8988T (cell line): ENCODE results near the gene ZNF808.
A peak's percentile ranks its signal among the peaks of the same experiment; 100 is the strongest.
"Not testable (repeated sequence)": the region's sequence is repeated elsewhere in the genome, so short reads cannot be mapped to it uniquely, and the experiment has no call there.

Experiments
- DNase-seq: peaks from one replicate; pipeline ENCODE4 v3.0.0; 2011

The ZNF808 gene

DNA sequence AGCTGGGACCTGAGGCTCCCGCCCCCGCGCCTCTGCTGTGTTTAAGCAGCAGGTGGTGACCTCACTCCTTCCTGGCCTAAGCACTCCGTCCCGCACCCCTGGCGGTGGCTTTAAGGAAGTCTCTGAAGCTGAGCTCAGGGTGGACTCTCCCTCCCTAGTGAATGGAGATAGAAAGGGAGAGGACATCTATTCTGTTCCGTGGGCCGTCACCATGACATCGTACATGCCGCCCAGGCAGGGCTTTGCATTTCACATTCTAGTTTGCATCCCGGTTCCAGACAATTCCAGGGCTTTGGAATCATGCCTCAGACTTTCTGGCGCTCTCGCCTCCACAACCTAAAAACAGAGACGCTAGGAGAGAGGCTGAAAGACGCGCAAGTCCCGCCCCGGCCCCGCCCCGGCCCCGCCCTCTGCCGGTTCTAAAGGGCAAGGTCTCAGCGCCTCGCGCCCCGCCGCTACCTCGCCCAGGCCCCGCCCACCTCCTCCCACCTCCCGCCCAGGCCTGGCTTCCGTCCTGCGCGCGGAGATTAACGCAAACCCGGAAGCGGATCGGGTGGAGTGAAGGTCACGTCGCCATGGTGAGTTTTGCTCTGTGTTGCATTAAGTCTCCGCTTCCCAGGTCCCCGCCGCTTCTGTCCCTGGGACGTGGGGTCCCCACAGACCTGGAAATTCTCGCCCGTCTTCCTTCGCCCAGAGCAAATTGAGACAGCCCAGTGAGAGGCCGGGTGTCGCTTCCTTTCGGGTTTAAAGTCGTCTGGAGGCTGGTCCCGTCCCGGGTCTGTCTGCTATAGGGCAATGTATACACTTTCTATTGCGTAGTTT, at the start of gene ZNF808:
Gene ZNF808 (plus strand): TSS at position 535 of the 822 bp plus-strand sequence. CDS start 15,617 bp downstream, outside the sequence.
- DNase-seq: peak; percentile 60

DNA sequence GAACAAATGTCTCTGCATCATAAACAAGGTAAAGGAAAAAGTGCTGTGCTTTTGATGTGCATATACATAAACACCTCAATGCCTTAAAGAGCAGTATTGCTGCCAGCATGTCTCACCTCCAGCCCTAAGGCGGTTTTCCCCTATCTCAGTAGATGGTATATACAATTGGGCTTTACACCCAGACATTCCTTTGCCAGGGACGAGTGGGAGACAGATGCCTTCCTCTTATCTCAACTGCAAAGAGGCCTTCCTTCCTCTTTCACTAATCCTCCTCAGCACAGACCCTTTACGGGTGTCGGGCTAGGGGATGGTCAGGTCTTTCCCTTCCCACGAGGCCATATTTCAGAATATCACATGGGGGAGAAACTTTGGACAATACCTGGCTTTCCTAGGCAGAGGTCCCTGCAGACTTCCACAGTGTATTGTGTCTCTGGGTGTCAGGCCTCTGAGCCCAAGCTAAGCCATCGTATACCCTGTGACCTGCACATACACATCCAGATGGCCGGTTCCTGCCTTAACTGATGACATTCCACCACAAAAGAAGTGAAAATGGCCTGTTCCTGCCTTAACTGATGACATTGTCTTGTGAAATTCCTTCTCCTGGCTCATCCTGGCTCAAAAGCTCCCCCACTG, 43.2 kb upstream of the ZNF808 start:
- not testable (repeated sequence) for DNase-seq

DNA sequence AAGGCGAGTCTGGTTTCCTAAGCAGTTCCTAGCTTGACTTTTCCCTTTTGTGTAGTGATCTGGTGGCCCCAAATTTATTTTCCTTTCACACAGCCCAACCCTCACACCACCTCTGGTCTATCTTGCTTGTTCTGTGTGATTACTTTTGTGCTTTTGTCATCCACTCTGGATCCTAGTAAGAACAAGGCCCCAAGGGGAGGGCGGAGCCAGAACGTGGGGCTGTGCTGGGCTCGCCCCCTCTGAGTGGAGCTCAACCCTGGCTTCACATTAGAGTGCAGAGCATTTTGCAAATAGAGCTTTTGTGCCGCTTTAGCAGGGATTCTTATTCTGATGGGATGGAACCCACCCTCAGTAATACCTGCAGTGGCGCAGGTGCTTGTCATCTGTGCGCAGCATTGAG, 42.4 kb upstream of the ZNF808 start:
- not testable (repeated sequence) for DNase-seq

DNA sequence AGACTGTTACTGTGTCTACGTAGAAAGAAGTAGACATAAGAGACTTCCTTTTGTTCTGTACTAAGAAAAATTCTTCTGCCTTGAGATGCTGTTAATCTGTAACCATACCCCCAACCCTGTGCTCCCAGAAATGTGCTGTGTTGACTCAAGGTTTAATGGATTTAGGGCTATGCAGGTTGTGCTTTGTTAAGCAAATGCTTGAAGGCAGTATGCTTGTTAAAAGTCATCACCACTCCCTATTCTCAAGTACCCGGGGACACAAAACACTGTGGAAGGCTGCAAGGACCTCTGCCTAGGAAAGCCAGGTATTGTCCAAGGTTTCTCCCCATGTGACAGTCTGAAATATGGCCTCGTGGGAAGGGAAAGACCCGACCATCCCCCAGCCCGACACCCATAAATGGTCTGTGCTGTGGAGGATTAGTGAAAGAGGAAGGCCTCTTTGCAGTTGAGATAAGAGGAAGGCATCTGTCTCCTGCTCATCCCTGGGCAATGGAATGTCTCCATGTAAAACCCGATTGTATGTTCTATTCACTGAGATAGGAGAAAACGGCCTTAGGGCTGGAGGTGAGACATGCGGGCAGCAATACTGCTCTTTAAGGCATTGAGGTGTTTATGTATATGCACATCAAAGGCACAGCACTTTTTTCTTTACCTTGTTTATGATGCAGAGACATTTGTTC, 41.8 kb upstream of the ZNF808 start:
- DNase-seq: not testable (repeated sequence)

DNA sequence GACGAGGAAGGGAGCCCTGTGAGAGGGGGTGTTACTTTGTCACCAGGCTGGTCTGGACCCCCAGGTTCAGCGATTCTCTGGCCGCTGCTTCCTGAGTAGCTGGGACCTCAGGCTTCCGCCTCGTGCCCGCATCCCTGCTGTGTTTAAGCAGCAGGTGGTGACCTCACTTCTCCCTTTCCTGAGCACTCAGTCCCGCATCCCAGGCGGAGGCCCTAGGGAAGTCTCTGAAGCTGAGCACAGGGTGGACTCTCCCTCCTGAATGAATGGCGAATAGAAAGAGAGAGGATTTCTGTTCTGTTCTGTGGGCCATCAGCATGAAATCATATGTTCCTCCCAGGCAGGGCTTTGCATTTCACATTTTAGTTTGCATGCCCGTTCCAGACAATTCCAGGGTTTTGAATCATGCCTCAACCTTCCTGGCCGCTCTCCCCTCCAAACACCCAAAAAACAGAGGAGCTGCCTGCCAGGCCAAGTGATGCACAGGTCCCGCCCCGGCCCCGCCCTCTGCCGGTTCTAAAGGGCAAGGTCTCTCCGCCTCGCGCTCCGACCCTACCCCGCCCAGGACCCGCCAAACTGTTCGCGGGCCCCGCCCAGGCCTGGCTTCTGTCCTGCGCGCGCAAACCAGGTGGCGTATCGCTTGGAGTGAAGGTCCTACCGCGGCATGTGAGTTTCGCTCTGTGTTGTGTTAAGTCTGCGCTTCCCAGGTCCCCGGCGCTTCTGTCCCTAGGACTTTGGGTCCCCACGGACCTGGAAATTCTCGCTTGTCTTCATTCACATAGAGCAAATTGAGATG, 35.1 kb upstream of the ZNF808 start:
- no peak for DNase-seq

DNA sequence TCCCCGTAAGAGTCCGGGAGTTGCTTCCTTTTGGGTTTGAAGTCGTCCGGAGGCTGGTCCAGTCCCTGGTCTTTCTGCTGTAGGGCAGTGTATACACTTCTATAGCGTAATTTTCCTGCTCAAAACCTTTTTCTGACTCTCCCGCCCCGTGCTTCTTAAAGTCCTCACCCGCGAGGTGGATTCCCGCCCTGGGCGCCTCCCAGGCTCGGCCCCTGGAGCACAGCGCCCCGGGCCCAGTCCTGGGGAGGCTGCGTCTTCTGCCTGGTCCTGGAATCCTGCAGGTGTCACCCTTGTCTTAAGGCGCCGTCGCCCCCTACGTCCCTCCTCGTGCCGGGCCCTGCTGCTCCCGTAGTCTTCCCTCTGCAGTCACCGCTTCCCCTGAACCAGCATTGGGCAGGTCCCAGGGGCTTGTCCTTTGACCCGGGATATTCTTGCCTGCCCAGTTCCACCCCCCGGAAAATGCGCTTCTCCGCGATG, 34.4 kb upstream of the ZNF808 start:
- no peak for DNase-seq

DNA sequence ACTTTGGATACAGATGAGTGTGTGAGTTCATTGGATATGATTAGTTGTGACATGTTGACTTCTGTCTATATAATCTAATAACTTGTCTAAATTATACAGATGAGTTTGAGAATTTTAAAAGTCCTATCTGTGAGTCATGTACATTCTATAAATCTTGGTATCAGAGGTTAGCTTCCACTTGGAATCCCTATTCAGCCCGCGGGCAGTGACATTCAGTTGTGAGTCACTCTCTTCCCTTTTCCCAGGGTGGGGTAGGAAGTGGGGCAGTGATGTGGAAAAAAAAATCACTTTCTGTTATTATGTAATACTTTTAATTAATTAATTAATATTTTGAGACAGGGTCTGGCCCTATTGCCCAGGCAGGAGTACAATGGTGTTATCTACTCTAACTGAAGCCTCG, 33.0 kb upstream of the ZNF808 start:
- no peak for DNase-seq

DNA sequence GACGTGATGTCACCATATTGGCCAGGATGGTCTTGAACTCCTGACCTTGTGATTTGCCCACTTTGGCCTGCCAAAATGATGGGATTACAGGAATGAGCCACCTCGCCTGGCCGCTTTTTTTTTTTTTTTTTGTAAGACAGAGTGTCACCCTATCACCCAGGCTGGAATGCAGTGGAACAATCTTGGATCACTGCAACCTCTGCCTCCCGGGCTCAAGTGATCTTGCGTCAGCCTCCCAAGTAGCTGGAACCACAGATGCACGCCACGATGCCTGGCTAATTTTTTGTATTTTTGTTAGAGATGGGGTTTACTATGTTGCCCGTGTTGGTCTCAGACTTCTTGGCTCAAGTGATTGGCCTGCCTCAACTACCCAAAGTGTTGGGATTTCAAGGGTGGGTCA, 28.9 kb upstream of the ZNF808 start:
- DNase-seq: no peak

DNA sequence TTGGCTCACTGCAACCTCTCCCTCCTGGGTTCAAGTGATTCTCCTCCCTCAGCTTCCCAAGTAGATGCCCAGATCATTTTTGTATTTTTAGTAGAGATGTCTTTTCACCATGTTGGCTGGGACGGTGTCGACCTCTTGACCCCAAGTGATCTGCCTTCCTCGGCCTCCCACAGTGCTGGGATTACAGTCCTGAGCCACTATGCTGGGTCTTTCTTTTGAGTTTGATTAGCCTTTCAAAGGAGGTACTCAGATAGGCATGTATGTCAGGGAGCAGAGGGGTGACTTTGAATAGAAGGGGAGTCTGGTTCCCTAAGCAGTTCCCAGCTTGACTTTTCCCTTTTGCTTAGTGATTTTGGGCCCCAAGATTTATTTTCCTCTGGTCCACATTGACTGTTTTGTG, 27.0 kb upstream of the ZNF808 start:
- not testable (repeated sequence) for DNase-seq

DNA sequence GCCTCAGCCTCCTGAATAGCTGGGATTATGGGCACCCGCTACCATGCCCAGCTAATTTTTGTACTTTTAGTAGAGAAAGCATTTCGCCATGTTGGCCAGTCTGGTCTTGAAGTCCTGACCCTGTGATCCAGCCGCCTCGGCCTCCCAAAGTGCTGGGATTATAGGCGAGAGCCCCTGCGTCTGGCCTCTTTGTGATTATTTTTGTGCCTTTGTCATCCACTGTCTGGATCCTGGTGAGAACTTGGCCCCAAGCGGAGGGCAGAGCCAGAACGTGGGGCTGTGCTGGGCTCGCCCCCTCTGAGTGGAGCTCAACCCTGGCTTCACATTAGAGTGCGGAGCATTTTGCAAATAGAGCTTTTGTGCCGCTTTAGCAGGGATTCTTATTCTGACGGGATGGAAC, 26.5 kb upstream of the ZNF808 start:
- DNase-seq: not testable (repeated sequence)

DNA sequence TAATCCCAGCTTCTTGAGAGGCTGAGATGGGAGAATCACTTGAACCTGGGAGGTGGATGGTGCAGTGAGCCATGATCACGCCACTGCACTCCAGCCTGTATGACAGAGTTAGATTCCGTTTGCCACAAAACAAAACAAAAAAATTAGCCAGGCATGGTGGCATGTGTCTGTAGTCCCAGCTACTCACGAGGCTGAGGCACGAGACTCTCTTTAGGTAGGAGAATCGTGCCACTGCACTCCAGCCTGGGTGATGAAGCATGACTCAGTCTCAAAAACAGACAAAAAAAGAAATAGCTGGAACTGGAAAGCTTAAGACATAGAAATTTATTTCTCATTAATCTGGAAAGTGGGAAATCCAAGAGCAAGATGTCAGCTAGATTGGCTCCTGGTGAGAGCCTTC, 20.2 kb upstream of the ZNF808 start:
- DNase-seq: no peak

DNA sequence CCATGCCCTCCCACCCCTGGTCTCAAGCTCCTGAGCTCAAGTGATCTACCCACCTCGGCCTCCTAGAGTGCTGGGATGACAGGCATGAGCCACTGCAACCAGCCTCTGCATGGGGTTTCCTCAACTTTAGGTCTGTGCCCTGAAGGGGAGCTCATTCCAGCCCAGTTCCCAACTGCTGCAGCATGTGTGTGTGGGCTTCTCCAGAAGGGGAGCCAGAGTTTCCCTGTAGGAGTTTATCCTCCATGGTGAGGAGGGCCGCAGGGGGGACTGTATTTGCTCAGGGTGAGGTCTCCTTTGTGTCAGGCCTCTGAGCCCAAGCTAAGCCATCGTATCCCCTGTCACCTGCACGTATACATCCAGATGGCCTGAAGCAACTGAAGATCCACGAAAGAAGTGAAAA, 11.3 kb upstream of the ZNF808 start:
- DNase-seq: no peak

DNA sequence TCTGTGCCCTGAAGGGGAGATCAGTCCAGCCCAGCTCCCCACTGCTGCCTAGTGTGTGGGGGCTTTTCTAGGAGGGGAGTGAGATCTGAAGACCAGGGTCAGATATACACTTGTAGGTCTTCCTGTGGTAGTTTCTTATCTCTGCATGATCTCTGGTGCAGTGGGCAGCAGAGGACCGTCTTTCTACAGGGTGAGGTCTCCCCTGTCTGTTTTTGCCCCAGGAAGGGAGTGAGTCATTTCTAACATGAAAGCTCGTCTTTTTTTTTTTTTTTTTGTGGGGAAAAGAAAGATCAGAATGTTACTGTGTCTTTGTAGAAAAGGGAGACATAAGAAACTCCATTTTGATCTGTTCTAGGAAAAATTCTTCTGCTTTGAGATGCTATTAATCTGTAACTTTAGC, 8.8 kb upstream of the ZNF808 start:
- DNase-seq: no peak

DNA sequence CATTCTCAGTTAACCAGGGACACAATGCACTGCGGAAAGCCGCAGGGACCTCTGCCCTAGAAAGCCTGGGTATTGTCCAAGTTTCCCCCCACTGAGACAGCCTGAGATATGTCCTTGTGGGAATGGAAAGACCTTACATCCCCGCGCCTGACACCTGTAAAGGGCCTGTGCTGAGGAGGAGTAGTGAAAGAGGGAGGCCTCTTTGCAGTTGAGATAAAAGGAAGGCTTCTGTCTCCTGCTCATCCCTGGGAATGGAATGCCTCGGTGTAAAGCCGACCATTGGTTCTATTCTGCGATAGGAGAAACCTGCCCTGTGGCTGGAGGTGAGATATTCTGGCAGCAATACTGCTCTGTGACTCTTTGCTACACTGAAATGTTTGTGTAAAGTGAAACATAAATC, 8.3 kb upstream of the ZNF808 start:
- not testable (repeated sequence) for DNase-seq

DNA sequence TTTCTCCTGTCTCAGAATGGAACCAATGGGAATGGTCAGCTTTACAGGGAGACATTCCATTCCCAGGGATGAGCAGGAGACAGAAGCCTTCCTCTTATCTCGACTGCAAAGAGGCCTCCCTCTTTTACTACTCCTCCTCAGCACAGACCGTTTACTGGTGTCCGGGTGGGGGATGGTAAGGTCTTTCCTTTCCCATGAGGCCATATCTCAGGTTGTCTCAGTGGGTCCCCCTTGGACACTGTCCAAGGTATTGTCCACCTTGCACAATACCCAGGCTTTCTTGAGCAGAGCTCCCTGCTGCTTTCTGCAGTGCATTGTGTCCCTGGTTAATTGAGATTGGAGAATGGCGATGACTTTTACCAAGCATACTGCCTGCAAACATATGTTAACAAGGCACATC, 7.5 kb upstream of the ZNF808 start:
- no peak for DNase-seq

DNA sequence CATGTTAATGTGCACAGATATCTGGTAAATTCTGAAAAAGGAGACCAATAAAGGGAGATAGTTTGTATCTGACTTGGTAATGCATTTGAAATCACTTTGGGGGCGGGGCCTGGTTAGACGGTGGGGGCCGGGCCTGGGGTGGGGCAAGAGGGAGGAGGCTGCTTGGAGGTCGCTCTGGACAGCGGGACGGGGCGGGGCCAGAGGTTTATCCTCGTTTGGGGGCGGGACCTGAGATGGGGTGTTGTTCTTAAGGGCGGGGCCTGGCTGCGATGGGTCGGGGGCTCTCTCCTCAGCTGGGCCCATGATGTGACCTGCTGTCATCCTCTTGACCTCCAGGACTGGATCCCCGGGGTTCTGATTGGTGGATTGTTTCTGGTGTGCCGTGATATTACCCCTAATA, 4.9 kb upstream of the ZNF808 start:
- no peak for DNase-seq

DNA sequence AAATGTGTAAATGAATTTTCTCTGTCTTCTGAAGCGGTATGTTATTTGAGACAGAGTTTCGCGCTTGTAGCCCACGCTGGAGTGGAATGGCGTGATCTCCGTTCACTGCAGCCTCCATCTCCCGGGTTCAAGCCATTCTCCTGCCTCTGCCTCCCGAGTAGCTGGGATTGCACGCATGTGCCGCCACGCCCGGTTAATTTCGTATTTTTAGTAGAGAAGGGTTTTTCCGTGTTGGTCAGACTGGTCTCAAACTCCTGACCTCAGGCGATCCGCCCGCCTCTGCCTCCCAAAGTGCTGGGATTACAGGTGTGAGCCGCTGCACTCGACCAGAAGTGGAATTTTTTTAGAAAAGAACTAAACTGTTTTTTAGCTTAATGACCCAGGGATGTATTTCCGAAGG, 3.4 kb upstream of the ZNF808 start:
- no peak for DNase-seq

DNA sequence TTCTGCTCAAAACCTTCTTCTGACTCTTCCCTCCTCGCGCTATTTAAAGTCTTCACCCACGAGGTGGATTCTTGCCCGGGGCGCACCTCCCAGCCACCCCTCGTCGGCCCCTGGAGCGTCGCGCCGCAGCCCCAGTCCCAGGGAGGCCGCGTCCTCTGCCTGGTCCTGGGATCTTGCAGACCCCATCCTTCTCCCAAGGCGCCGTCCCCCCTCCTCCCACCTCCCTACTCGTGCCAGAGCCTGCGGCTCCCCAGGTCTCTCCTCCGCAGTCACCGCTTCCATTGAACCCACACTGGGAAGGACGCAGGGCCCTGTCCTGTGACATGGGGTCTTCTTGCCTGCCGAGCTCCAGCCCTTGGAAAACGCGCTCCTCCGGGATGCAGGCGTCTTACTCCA, 486 bp downstream of the ZNF808 start:
- no peak for DNase-seq

DNA sequence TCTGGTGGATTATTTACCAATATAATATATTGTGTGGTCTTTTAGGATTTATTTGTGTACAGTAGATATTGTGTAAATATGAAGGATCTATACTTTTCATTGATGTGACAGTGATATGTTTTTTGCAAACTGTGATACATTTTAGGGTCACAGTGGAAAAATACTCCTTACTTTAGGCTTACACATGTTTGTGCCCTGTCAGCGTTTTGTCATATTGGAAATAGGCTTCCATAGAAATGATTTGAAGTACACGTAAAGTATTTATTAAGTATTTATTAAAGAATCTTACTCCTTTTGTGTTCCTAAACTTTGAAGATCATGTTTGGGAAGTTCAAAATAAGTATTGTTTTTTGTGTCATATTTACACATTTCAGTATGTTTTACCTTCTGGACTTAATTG, 5.0 kb downstream of the ZNF808 start:
- DNase-seq: no peak

DNA sequence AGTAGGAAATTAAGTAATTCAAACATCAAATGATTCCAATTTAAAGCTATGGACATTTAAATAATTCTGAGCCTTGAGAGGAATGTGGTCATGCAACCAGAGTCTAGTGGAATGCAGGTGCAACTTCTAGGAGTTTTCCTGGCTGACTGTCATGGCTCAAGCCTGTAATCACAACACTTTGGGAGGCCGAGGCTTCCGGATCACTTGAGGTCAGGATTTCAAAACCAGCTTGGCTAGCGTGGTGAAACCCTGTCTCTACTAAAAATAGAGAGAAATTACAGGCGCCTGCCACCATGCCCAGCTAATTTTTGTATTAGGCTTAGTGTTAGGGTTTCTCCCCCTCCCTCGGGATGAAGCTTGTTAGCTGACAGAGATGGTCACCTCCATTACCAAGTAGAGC, 6.4 kb downstream of the ZNF808 start:
- no peak for DNase-seq

DNA sequence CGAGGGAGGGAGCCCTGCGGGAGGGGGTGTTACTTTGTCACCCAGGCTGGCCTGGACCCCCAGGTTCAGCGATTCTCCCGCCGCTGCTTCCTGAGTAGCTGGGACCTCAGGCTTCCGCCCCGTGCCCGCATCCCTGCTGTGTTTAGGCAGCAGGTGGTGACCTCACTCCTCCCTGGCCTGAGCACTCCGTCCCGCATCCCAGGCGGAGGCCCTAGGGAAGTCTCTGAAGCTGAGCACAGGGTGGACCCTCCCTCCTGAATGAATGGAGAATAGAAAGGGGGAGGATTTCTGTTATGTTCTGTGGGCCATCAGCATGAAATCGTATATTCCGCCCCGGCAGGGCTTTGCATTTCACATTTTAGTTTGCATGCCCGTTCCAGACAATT, 7.9 kb downstream of the ZNF808 start:
- not testable (repeated sequence) for DNase-seq

DNA sequence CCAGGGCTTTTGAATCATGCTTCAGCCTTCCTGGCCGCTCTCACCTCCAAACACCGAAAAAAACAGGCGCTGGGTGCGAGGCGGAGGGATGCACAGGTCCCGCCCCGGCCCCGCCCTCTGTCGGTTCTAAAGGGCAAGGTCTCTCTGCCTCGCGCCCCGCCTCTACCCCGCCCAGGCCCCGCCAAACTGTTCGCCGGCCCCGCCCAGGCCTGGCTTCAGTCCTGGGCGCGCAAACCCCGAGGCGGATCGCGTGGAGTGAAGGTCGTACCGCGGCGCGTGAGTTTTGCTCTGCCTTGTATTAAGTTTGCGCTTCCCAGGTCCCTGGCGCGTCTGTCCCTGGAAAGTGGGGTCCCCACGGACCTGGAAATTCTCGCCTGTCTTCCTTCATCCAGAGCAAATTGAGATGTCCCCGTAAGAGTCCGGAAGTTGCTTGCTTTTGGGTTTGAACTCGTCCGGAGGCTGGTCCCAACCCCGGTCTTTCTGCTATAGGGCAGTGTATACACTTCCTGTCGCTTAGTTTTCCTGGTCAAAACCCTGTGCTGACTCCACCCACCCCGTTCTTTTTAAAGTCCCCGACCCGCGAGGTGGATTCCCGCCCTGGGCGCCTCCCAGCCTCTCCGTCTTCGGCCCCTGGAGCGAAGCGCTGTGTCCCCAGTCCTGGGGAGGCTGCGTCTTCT, 8.4 kb downstream of the ZNF808 start:
- no peak for DNase-seq

DNA sequence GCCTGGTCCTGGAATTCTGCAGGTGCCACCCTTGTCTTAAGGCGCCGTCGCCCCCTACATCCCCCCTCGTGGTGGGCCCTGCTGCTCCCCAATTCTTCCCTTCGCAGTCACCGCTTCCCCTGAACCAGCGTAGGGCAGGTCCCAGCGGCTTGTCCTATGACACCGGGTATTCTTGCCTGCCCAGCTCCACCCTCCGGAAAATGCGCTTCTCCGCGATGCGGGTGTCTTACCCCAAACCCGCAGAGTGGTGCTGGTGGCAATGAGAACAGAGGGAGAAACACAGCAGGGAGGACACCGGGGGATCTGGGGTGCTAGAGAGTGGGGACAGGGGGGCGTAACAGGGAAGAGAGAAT, 9.0 kb downstream of the ZNF808 start:
- DNase-seq: no peak
